Placental pericyte (primary cell): ENCODE results near the gene SKIDA1. TPM values are rescaled to one million over a fixed set of nuclear protein-coding genes. Genes with fewer than 3 reads are reported as not detected.

Source experiments
- small RNA-seq: library from RNA; depleted of rRNA; stranded (forward); fragments of <200 nt; gene quantifications from one replicate; pipeline ENCODE3, GENCODE V24; 2012; ENCODE audit warnings: low replicate concordance
- total RNA-seq: library from RNA; depleted of rRNA; stranded (reverse); fragments of >200 nt; gene quantifications from 2 replicates; pipeline ENCODE4 v1.2.3, GENCODE V29; 2012

SKIDA1 gene
- under 0.01 TPM in 1 of 2 replicates, not detected in the other for total RNA-seq

GRCh38 chr10:21525367-21526187, at the start of gene SKIDA1:
Gene SKIDA1, minus strand, starts transcription at chr10:21525682. Its CDS starts 7,860 bp downstream, at chr10:21517822.

DNA sequence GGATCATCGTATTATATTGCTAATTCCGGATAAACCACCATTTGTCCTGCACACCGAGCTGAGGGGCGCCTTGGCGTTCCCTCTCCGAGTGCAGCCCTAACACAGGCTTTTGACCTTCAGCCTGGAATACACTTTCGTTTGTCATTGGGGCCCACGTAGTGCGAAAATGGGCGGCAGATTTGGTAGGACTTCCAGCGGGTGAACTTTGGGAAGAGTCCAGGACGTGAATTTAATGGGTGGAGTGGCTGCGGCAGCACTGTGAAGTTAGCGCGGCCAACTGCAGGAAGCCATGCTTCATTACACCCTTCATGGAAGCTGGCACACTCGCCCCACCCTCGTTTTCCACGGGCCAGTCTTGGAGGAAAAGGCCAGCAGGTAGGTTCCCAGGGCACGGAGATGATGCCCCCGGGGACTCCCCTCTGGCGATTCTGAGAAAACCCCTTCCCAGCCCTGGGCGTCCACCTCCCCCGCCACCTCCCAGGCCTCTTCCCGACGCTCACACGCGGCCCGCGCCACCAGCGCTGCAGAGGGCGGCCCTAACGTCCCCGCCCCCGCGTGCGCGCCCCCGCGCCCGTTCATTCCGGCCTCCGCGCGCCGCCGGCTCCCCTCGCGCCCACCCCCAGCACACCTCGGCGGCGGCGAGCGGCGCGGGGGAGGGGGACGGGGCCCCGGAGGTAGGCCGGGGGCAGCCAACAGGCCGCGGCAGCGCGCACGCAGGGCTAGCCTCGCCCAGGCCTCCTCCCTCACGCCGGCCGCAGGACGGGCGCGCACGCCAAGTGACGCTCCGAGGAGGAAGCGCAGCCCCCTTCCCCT, 8.2 kb upstream of the SKIDA1 start, which contains the start of gene MLLT10:
TSS of gene MLLT10 (plus strand) at position 766 of the 813 bp plus-strand sequence. CDS start 413 bp downstream, outside the sequence.

Small RNAs within 50 kb of the gene (small RNA-seq; reads per million reads assigned to genes)
- gene MIR1915 (not detected), gene RF00019 (not detected), gene RNU6-306P (not detected)

Other genes starting within 250 kb of the SKIDA1 start
- gene MLLT10, start 8.6 kb upstream of the SKIDA1 start, total RNA-seq, result 39.6 and 41.5 TPM in 2 replicates